Measurements from ENCODE around the gene CCDC91.

DNA sequence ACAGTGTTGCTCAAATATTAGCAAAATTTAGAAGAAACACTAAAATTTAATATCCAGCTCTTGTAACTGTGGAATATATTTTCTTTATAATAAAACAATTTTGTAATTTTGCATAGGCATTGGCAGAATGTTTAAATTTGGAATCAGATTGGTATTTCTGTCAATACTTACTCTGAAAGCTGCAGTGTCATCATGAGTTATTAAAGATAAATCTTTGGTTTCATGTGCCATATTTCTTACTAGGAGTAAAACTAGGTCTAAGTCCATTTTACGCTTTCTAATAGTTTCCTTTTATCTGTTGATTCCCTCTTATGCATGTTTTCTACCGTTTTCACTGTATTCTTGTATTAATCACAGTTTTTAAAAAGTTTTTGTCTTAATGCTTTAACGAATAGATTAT lies 49.7 kb downstream of the CCDC91 start:
- TF ChIP-seq FOXJ3 (CRISPR knock-in tag; IDR thresholded peaks at IDR 0.05) (no peak), ZNF274 (IDR thresholded peaks at IDR 0.05; ENCODE audit: borderline replicate concordance, low read depth, low read length) (no peak), EZH2 (IDR thresholded peaks at IDR 0.05; ENCODE audit: borderline replicate concordance, low read depth, low read length) (no peak)
- TF ChIP-seq, protein P1, sequence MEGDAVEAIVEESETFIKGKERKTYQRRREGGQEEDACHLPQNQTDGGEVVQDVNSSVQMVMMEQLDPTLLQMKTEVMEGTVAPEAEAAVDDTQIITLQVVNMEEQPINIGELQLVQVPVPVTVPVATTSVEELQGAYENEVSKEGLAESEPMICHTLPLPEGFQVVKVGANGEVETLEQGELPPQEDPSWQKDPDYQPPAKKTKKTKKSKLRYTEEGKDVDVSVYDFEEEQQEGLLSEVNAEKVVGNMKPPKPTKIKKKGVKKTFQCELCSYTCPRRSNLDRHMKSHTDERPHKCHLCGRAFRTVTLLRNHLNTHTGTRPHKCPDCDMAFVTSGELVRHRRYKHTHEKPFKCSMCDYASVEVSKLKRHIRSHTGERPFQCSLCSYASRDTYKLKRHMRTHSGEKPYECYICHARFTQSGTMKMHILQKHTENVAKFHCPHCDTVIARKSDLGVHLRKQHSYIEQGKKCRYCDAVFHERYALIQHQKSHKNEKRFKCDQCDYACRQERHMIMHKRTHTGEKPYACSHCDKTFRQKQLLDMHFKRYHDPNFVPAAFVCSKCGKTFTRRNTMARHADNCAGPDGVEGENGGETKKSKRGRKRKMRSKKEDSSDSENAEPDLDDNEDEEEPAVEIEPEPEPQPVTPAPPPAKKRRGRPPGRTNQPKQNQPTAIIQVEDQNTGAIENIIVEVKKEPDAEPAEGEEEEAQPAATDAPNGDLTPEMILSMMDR (IDR thresholded peaks at IDR 0.05 in 2 of 3, conservative IDR thresholded peaks at IDR 0.05 in 1 of 3; ENCODE audit: insufficient read depth in 2 of 3, low read depth in 1 of 3, low read length in 3 of 3): no peak
- TF ChIP-seq, protein P2, sequence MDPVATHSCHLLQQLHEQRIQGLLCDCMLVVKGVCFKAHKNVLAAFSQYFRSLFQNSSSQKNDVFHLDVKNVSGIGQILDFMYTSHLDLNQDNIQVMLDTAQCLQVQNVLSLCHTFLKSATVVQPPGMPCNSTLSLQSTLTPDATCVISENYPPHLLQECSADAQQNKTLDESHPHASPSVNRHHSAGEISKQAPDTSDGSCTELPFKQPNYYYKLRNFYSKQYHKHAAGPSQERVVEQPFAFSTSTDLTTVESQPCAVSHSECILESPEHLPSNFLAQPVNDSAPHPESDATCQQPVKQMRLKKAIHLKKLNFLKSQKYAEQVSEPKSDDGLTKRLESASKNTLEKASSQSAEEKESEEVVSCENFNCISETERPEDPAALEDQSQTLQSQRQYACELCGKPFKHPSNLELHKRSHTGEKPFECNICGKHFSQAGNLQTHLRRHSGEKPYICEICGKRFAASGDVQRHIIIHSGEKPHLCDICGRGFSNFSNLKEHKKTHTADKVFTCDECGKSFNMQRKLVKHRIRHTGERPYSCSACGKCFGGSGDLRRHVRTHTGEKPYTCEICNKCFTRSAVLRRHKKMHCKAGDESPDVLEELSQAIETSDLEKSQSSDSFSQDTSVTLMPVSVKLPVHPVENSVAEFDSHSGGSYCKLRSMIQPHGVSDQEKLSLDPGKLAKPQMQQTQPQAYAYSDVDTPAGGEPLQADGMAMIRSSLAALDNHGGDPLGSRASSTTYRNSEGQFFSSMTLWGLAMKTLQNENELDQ (CRISPR knock-in tag; IDR thresholded peaks at IDR 0.05; ENCODE audit: borderline replicate concordance): no peak
